Esophagus muscularis mucosa (tissue), 4 donors: ENCODE measurements around the gene TBC1D2. TPM values are rescaled to one million over a fixed set of nuclear protein-coding genes. Genes with fewer than 3 reads are reported as not detected.

Source experiments
- DNase-seq: peaks from one replicate; pipeline ENCODE4 v3.0.0-alpha.2; 2017; ENCODE audit errors: extremely low spot score
- H3K27ac ChIP-seq, 4 donors: fragments of 200-600 bp; sonication (generic); replicated peaks in 1 of 4; 1 replicate in 3 of 4; 2 replicates in 1 of 4; pipeline ENCODE4 v1.5.1; 2016 to 2019; ENCODE audit warnings: mild to moderate bottlenecking in 1 of 4
- H3K27me3 ChIP-seq, 4 donors: fragments of 200-600 bp; sonication (generic); one replicate each; pipeline versions ENCODE4 v1.5.1 to v1.6.0; 2016 to 2019
- H3K36me3 ChIP-seq, 4 donors: fragments of 200-600 bp; sonication (generic); one replicate each; pipeline ENCODE4 v1.5.1; 2016 to 2019
- H3K4me1 ChIP-seq, 4 donors: fragments of 200-600 bp; sonication (generic); one replicate each; pipeline ENCODE4 v1.5.1; 2016 to 2019
- H3K4me3 ChIP-seq, 4 donors: fragments of 200-600 bp; sonication (generic); 1 replicate in 2 of 4; 2 replicates in 2 of 4; pipeline ENCODE4 v1.5.1; 2016 to 2019; ENCODE audit warnings: mild to moderate bottlenecking in 4 of 4, moderate library complexity in 1 of 4
- H3K9me3 ChIP-seq, 4 donors: fragments of 200-600 bp; sonication (generic); 1 replicate in 3 of 4; 2 replicates in 1 of 4; pipeline ENCODE4 v1.5.1; 2016 to 2019
- CTCF ChIP-seq, 3 experiments: fragments of 200-600 bp in 2 of 3; fragments of 450-650 bp in 1 of 3; sonication (generic) in 2 of 3; IDR thresholded peaks; one replicate each; pipeline ENCODE4 v1.5.1; 2017 to 2019; ENCODE audit warnings: antibody characterized with exemption in 3 of 3, mild to moderate bottlenecking in 2 of 3, moderate library complexity in 1 of 3
- EP300 ChIP-seq: sonication (generic); formaldehyde crosslinking; IDR thresholded peaks from one replicate; pipeline ENCODE4 v1.6.1; 2017; ENCODE audit warnings: antibody characterized with exemption
- POLR2A ChIP-seq: fragments of 450-650 bp; IDR thresholded peaks from one replicate; pipeline ENCODE4 v1.6.1; 2017; ENCODE audit warnings: antibody characterized with exemption, moderate library complexity, mild to moderate bottlenecking, low read depth
- POLR2AphosphoS5 ChIP-seq, 2 donors: sonication (generic); formaldehyde crosslinking; IDR thresholded peaks; one replicate each; pipeline ENCODE4 v1.6.1; 2017; ENCODE audit warnings: antibody characterized with exemption in 2 of 2
- WGBS: methylation state at CpG from one replicate; pipeline ENCODE4 v1.1.5; 2018; 5-methylcytosine and 5-hydroxymethylcytosine counted together
- intact Hi-C: fragments of 100-400 bp; cut with DNase I; formaldehyde crosslinking; loops from one replicate; pipeline ENCODE4 v1.15.1; 2023
- total RNA-seq, 4 donors: library from RNA; depleted of rRNA; stranded (reverse); fragments of >200 nt; gene quantifications; one replicate each; pipeline versions ENCODE4 v1.1.0 to v1.2.1, GENCODE V29; 2016

TBC1D2 gene
- total RNA-seq, 4 donors from 2014 or later: 5.0 to 12.4 (median 7.3) TPM

DNA sequence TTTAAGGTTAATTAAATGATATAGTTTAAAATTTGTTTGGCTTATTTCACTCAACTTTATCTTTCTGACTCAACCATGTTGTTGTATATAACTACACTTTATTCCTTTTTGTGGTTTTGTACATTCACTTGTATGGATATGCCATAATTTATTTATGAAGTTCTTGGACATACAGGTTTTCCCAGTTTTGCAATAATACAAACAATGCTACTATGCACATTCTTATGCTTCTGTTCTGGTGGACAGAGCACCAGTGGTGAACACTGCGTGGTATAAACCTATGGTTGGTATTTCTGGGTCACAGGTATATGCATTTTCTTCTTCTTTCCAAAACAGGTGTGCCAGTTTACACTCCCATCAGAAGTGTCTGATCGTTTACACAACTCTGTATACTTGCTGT, 100.8 kb downstream of the TBC1D2 start:
- intact Hi-C loops: no loop called here
- 96% methylated on average over 2 of the region's 2 CpGs for WGBS
- no peaks in the 10 kb centered on the region for H3K9me3 ChIP-seq
- no peaks in the 10 kb centered on the region for H3K36me3 ChIP-seq
- no peaks in the 10 kb centered on the region for H3K27me3 ChIP-seq
- H3K4me1 ChIP-seq: no peaks in the 10 kb centered on the region
- no peak for DNase-seq
- H3K27ac ChIP-seq: no peak overlapping the region
- no peak overlapping the region for H3K4me3 ChIP-seq
- TF ChIP-seq CTCF (IDR thresholded peaks at IDR 0.05): no peak
- no peak for TF ChIP-seq POLR2A
- no peak for TF ChIP-seq EP300
- no peak for TF ChIP-seq POLR2AphosphoS5 (IDR thresholded peaks at IDR 0.05)

DNA sequence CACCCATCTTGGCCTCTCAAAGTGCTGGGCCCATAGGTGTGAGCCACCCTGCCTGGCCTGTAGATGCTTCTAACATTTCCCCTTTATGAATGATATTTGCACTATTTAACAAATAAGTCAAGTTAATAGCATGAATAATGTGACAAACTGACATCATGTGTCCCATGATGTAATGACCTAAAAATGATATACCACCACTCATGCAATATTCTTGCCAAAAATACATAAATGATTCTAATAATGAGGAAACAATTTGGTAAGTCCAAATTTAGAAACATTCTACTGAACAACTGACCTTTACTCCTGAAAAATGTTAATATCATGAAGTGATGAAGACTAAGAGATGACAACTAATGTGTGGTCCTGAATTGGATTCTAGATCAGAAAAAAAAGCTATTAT, 102.9 kb downstream of the TBC1D2 start:
- Histone ChIP-seq H3K27ac (no peak overlapping the region), H3K9me3 (no peaks in the 10 kb centered on the region), H3K27me3 (no peaks in the 10 kb centered on the region), H3K4me1 (no peaks in the 10 kb centered on the region), H3K4me3 (no peak overlapping the region), H3K36me3 (no peaks in the 10 kb centered on the region)
- no peak for DNase-seq
- TF ChIP-seq POLR2A (no peak), POLR2AphosphoS5 (IDR thresholded peaks at IDR 0.05) (no peak), CTCF (IDR thresholded peaks at IDR 0.05) (no peak), EP300 (no peak)
- intact Hi-C loops: no loop called here

DNA sequence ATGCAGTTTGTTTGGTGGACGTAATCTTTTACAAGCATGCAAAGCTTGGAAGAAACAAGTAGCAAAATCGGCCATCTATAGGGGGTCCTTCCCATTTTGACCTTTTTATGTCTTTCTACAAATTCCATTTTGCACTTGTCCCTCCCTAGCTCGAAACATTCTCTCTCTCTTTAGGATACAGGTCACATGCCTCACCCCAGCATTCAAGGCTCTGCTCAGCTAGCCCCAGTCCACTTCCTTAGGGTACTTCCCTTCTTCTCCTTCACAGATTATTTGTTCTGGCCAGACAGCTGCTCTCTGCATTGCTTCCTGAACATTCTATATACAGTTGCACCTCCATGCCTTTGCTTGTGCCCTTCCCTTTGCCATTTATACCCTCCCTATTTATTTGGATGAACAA, 104.7 kb downstream of the TBC1D2 start:
- Histone ChIP-seq H3K9me3 (no peaks in the 10 kb centered on the region), H3K27me3 (peaks cover 0 to 3% (median 0%) of the 10 kb centered on the region in 4 donors), H3K4me1 (no peaks in the 10 kb centered on the region), H3K27ac (no peak overlapping the region), H3K36me3 (no peaks in the 10 kb centered on the region), H3K4me3 (no peak overlapping the region)
- no peak for DNase-seq
- intact Hi-C loops: no loop called here
- TF ChIP-seq POLR2AphosphoS5 (IDR thresholded peaks at IDR 0.05) (no peak), POLR2A (no peak), CTCF (IDR thresholded peaks at IDR 0.05) (no peak)
- 82% methylated on average over 3 of the region's 3 CpGs for WGBS

GRCh38 chr9:98150164-98150563, 105.3 kb downstream of the TBC1D2 start:
- Histone ChIP-seq H3K4me1 (no peaks in the 10 kb centered on the region), H3K27me3 (peaks cover 0 to 3% (median 0%) of the 10 kb centered on the region in 4 donors), H3K27ac (no peak overlapping the region), H3K9me3 (no peaks in the 10 kb centered on the region), H3K4me3 (no peak overlapping the region), H3K36me3 (no peaks in the 10 kb centered on the region)
- 83% methylated on average over 7 of the region's 7 CpGs for WGBS
- intact Hi-C loops: no loop called here
- DNase-seq: no peak
- TF ChIP-seq POLR2AphosphoS5 (IDR thresholded peaks at IDR 0.05) (no peak), POLR2A (no peak), CTCF (IDR thresholded peaks at IDR 0.05) (no peak), EP300 (no peak)

GRCh38 chr9:98149422-98149821, 106.0 kb downstream of the TBC1D2 start:
- TF ChIP-seq POLR2AphosphoS5 (IDR thresholded peaks at IDR 0.05) (no peak), POLR2A (no peak), CTCF (IDR thresholded peaks at IDR 0.05) (no peak), EP300 (no peak)
- H3K27ac ChIP-seq: no peak overlapping the region
- H3K9me3 ChIP-seq: no peaks in the 10 kb centered on the region
- no peaks in the 10 kb centered on the region for H3K36me3 ChIP-seq
- no peak overlapping the region for H3K4me3 ChIP-seq
- no peak for DNase-seq
- H3K27me3 ChIP-seq: peaks cover 0 to 3% (median 0%) of the 10 kb centered on the region in 4 donors
- H3K4me1 ChIP-seq: no peaks in the 10 kb centered on the region
- WGBS: 54% methylated on average over 3 of the region's 3 CpGs
- intact Hi-C loops: no loop called here
